SW 1271 (cell line): ENCODE results near the gene HOXB6.

Experiments used
- DNase-seq, 2 experiments: peaks; one replicate each; lab custom pipeline; 2025; lab: John Stamatoyannopoulos, UW

Gene HOXB6

GRCh38 chr17:48621410-48622392 is 16.9 kb upstream of the HOXB6 start:
- DNase-seq: no peak

GRCh38 chr17:48620461-48621139 is 15.8 kb upstream of the HOXB6 start:
- DNase-seq: no peak

GRCh38 chr17:48619826-48620449 is 15.2 kb upstream of the HOXB6 start:
- no peak for DNase-seq

- DNase-seq: peak in 1 of 2 experiments; percentile 75
Observed at GRCh38 chr17:48618256-48618896, 13.6 kb upstream of the HOXB6 start.

GRCh38 chr17:48617471-48618255 is 12.9 kb upstream of the HOXB6 start:
- DNase-seq: no peak

- no peak for DNase-seq
Observed at GRCh38 chr17:48616717-48617470, 12.1 kb upstream of the HOXB6 start.

GRCh38 chr17:48615963-48616716 is 11.4 kb upstream of the HOXB6 start:
- no peak for DNase-seq

- DNase-seq: no peak
Observed at GRCh38 chr17:48615047-48615962, 10.5 kb upstream of the HOXB6 start, which contains the start of gene HOXB8. TSS of gene HOXB8 (minus strand) at chr17:48615292. CDS start at chr17:48614704, 588 bp downstream.

GRCh38 chr17:48613862-48614694 is 9.3 kb upstream of the HOXB6 start:
- DNase-seq: no peak

- DNase-seq: peak; percentile 34 to 56
Observed at GRCh38 chr17:48612854-48613691, 8.3 kb upstream of the HOXB6 start.

- no peak for DNase-seq
Observed at GRCh38 chr17:48612456-48612853, 7.7 kb upstream of the HOXB6 start.

GRCh38 chr17:48611681-48612455 is 7.1 kb upstream of the HOXB6 start:
- DNase-seq: no peak

GRCh38 chr17:48611213-48611612 is 6.4 kb upstream of the HOXB6 start:
- no peak for DNase-seq

- peak; percentile 46 to 57 for DNase-seq
Observed at GRCh38 chr17:48610282-48611211, 5.8 kb upstream of the HOXB6 start, which contains the start of gene HOXB7. TSS of gene HOXB7 (minus strand) at chr17:48611017. CDS start at chr17:48610918, 99 bp downstream.
